ENCODE measurements around the gene SYT14.
"Not testable (repeated sequence)": the region's sequence is repeated elsewhere in the genome, so short reads cannot be mapped to it uniquely, and the experiment has no call there.

The SYT14 gene

DNA sequence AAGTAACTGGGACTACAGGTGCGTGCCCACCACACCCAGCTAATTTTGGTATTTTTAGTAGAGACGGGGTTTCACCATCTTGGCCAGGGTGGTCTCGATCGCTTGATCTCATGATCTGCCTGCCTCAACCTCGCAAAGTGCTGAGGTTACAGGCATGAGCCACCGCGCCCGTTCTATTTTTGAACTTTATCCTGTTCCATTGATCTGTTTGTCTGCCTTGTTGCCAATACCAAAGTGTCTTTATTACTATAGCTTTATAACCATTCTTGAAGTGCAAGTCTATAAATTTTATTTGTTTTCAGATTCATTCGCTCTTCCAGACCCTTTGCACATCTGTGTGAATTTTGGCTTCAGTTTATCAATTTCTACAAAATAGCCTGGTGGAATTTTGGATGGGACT, 28.0 kb downstream of the SYT14 start:
- Histone ChIP-seq H3K79me2 (ENCODE audit: insufficient read depth, low read length) (no peaks in the 10 kb centered on the region), H3F3A (ENCODE audit: low read depth) (no peaks in the 10 kb centered on the region), H3K36me3 (ENCODE audit: insufficient read depth, low read length) (no peaks in the 10 kb centered on the region), H3K9ac (ENCODE audit: low read depth, low read length, poor library complexity, severe bottlenecking) (no peak overlapping the region), H4K20me1 (ENCODE audit: insufficient read depth, low read length, poor library complexity, severe bottlenecking) (no peaks in the 10 kb centered on the region), H3K27me3 (ENCODE audit: insufficient read depth, low read length, poor library complexity, severe bottlenecking) (no peaks in the 10 kb centered on the region), H3K4me1 (ENCODE audit: insufficient read depth, low read length, poor library complexity, severe bottlenecking) (no peaks in the 10 kb centered on the region), H3K9me3 (ENCODE audit: insufficient read depth, low read depth, low read length) (no peaks in the 10 kb centered on the region), H3K4me3 (ENCODE audit: low read length, poor library complexity, severe bottlenecking) (no peak overlapping the region), H2AFZ (ENCODE audit: low read length) (no peak overlapping the region), H3K9me2 (replicated peaks; ENCODE audit: low read depth, low read length) (no peaks in the 10 kb centered on the region), H3K4me2 (ENCODE audit: low read depth, low read length, poor library complexity, severe bottlenecking) (no peak overlapping the region)
- TF ChIP-seq, protein P1, sequence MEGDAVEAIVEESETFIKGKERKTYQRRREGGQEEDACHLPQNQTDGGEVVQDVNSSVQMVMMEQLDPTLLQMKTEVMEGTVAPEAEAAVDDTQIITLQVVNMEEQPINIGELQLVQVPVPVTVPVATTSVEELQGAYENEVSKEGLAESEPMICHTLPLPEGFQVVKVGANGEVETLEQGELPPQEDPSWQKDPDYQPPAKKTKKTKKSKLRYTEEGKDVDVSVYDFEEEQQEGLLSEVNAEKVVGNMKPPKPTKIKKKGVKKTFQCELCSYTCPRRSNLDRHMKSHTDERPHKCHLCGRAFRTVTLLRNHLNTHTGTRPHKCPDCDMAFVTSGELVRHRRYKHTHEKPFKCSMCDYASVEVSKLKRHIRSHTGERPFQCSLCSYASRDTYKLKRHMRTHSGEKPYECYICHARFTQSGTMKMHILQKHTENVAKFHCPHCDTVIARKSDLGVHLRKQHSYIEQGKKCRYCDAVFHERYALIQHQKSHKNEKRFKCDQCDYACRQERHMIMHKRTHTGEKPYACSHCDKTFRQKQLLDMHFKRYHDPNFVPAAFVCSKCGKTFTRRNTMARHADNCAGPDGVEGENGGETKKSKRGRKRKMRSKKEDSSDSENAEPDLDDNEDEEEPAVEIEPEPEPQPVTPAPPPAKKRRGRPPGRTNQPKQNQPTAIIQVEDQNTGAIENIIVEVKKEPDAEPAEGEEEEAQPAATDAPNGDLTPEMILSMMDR (conservative IDR thresholded peaks at IDR 0.05; ENCODE audit: low read length) = no peak
- no peak for TF ChIP-seq EZH2phosphoT487 (IDR thresholded peaks at IDR 0.05; ENCODE audit: borderline replicate concordance)

DNA sequence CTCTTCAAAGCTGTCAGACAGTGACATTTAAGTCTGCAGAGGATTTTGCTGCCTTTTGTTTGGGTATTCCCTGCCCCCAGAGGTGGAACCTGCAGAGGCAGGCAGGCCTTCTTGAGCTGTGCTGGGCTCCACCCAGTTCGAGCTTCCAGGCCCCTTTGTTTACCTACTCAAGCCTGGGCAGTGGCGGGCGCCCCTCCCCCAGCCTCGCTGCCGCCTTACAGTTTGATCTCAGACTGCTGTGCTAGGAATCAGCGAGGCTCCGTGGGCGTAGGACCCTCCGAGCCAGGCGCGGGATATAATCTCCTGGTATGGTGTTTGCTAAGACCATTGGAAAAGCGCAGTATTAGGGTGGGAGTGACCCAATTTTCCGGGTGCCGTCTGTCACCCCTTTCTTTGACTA, 40.7 kb downstream of the SYT14 start:
- not testable (repeated sequence) for H2AFZ ChIP-seq (ENCODE audit: low read length); H3K79me2 ChIP-seq (ENCODE audit: insufficient read depth, low read length)

DNA sequence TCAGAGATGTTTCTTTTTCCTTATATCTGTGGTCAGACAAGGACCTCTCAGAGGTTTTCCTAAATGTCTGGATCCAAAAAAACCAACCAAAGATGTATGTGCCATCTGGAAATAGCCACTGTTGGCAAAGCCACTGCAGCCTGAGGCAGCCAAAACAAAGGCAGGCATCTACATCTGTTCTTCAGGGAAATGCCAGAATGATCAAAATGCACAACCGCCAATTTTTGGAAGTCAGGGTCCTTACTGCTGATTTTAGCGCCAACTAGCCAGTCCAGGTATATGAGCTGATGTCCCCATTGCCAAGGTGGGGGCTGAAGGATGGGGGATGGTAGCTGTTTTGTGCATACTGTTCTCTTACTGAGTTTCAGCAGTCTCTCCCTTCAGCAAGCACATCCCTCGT, 45.9 kb downstream of the SYT14 start:
- no peak overlapping the region for H3K4me2 ChIP-seq (ENCODE audit: low read depth, low read length, poor library complexity, severe bottlenecking)

More for the DNA sequence above, 40.7 kb downstream of the SYT14 start:
- H3K4me3 ChIP-seq (ENCODE audit: low read length, poor library complexity, severe bottlenecking); H3K9ac ChIP-seq (ENCODE audit: low read depth, low read length, poor library complexity, severe bottlenecking); H3K36me3 ChIP-seq (ENCODE audit: insufficient read depth, low read length); H3F3A ChIP-seq (ENCODE audit: low read depth); H3K4me2 ChIP-seq (ENCODE audit: low read depth, low read length, poor library complexity, severe bottlenecking); H4K20me1 ChIP-seq (ENCODE audit: insufficient read depth, low read length, poor library complexity, severe bottlenecking); H3K4me1 ChIP-seq (ENCODE audit: insufficient read depth, low read length, poor library complexity, severe bottlenecking); H3K9me2 ChIP-seq (replicated peaks; ENCODE audit: low read depth, low read length); H3K27me3 ChIP-seq (ENCODE audit: insufficient read depth, low read length, poor library complexity, severe bottlenecking); H3K9me3 ChIP-seq (ENCODE audit: insufficient read depth, low read depth, low read length): not testable (repeated sequence)

DNA sequence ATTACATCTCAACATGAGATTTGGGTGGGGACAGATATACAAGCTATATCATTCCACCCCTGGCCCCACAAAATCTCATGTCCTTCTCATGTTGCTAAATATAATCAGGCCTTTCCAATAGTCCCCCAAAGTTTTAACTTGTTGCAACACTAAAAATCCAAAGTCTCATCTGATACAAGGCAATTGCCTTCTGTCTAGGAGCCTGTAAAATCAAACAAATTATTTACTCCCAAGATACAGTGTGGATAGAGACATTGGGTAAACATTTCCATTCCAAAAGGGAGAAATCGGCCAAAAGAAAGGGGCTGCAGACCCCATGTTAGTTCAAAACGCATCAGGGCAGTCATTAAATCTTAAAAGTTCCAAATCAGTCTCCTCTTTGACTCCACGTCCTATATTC, 47.0 kb downstream of the SYT14 start:
- H3K36me3 ChIP-seq (ENCODE audit: insufficient read depth, low read length) = no peaks in the 10 kb centered on the region
- no peak overlapping the region for H3K4me2 ChIP-seq (ENCODE audit: low read depth, low read length, poor library complexity, severe bottlenecking)
- H3F3A ChIP-seq (ENCODE audit: low read depth) = no peaks in the 10 kb centered on the region
- no peaks in the 10 kb centered on the region for H3K9me3 ChIP-seq (ENCODE audit: insufficient read depth, low read depth, low read length)
- no peaks in the 10 kb centered on the region for H3K9me2 ChIP-seq (replicated peaks; ENCODE audit: low read depth, low read length)
- no peak for TF ChIP-seq EZH2phosphoT487 (IDR thresholded peaks at IDR 0.05; ENCODE audit: borderline replicate concordance)
- TF ChIP-seq, protein P1 (conservative IDR thresholded peaks at IDR 0.05; ENCODE audit: low read length) = no peak
- H3K4me1 ChIP-seq (ENCODE audit: insufficient read depth, low read length, poor library complexity, severe bottlenecking) = no peaks in the 10 kb centered on the region
- H3K79me2 ChIP-seq (ENCODE audit: insufficient read depth, low read length) = no peaks in the 10 kb centered on the region
- H3K27me3 ChIP-seq (ENCODE audit: insufficient read depth, low read length, poor library complexity, severe bottlenecking) = no peaks in the 10 kb centered on the region
- H3K9ac ChIP-seq (ENCODE audit: low read depth, low read length, poor library complexity, severe bottlenecking) = no peak overlapping the region
- no peak overlapping the region for H3K4me3 ChIP-seq (ENCODE audit: low read length, poor library complexity, severe bottlenecking)
- no peak overlapping the region for H2AFZ ChIP-seq (ENCODE audit: low read length)
- H4K20me1 ChIP-seq (ENCODE audit: insufficient read depth, low read length, poor library complexity, severe bottlenecking) = no peaks in the 10 kb centered on the region

More for the DNA sequence above, 45.9 kb downstream of the SYT14 start:
- no peaks in the 10 kb centered on the region for H3K27me3 ChIP-seq (ENCODE audit: insufficient read depth, low read length, poor library complexity, severe bottlenecking)
- no peaks in the 10 kb centered on the region for H3F3A ChIP-seq (ENCODE audit: low read depth)
- H2AFZ ChIP-seq (ENCODE audit: low read length) = no peak overlapping the region
- H3K79me2 ChIP-seq (ENCODE audit: insufficient read depth, low read length) = no peaks in the 10 kb centered on the region
- H3K4me1 ChIP-seq (ENCODE audit: insufficient read depth, low read length, poor library complexity, severe bottlenecking) = no peaks in the 10 kb centered on the region
- H4K20me1 ChIP-seq (ENCODE audit: insufficient read depth, low read length, poor library complexity, severe bottlenecking) = no peaks in the 10 kb centered on the region
- H3K9ac ChIP-seq (ENCODE audit: low read depth, low read length, poor library complexity, severe bottlenecking) = no peak overlapping the region
- H3K9me2 ChIP-seq (replicated peaks; ENCODE audit: low read depth, low read length) = no peaks in the 10 kb centered on the region
- no peaks in the 10 kb centered on the region for H3K9me3 ChIP-seq (ENCODE audit: insufficient read depth, low read depth, low read length)
- TF ChIP-seq, protein P1 (conservative IDR thresholded peaks at IDR 0.05; ENCODE audit: low read length) = no peak
- no peak for TF ChIP-seq EZH2phosphoT487 (IDR thresholded peaks at IDR 0.05; ENCODE audit: borderline replicate concordance)
- no peaks in the 10 kb centered on the region for H3K36me3 ChIP-seq (ENCODE audit: insufficient read depth, low read length)
- H3K4me3 ChIP-seq (ENCODE audit: low read length, poor library complexity, severe bottlenecking) = no peak overlapping the region
